ENCODE data around the gene RMND1.
"Not testable (repeated sequence)": the region's sequence is repeated elsewhere in the genome, so short reads cannot be mapped to it uniquely, and the experiment has no call there.

The RMND1 gene

DNA sequence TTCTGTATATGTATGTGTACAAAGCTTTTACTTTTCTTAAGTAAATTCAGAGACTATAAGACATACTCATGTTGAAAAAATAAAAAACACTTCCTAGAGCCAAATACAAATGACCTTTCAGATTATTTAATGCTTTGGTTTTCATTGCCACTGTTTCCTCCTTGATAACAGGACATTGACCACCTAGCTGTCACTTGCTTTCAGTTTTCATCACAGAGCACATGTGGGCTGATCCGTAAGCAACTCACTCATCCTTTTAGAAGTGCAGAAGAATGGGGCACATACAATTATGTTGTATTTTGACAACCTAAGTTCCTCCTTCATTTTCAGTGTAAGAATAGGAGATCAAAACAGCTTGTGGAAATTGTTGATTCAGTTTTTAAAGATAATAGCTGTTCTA is 66.7 kb downstream of the RMND1 start:
- TF ChIP-seq, protein P1, sequence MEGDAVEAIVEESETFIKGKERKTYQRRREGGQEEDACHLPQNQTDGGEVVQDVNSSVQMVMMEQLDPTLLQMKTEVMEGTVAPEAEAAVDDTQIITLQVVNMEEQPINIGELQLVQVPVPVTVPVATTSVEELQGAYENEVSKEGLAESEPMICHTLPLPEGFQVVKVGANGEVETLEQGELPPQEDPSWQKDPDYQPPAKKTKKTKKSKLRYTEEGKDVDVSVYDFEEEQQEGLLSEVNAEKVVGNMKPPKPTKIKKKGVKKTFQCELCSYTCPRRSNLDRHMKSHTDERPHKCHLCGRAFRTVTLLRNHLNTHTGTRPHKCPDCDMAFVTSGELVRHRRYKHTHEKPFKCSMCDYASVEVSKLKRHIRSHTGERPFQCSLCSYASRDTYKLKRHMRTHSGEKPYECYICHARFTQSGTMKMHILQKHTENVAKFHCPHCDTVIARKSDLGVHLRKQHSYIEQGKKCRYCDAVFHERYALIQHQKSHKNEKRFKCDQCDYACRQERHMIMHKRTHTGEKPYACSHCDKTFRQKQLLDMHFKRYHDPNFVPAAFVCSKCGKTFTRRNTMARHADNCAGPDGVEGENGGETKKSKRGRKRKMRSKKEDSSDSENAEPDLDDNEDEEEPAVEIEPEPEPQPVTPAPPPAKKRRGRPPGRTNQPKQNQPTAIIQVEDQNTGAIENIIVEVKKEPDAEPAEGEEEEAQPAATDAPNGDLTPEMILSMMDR (IDR thresholded peaks at IDR 0.05; ENCODE audit: borderline replicate concordance, control extremely low read depth, extremely low read depth, insufficient read depth, missing control alignments), result no peak
- in situ Hi-C loops (cut with MboI; ENCODE audit: low sequenced_read_pairs, unreplicated experiment), result no loop called here
- DNase-seq (ENCODE audit: low spot score), result peak; percentile 36

DNA sequence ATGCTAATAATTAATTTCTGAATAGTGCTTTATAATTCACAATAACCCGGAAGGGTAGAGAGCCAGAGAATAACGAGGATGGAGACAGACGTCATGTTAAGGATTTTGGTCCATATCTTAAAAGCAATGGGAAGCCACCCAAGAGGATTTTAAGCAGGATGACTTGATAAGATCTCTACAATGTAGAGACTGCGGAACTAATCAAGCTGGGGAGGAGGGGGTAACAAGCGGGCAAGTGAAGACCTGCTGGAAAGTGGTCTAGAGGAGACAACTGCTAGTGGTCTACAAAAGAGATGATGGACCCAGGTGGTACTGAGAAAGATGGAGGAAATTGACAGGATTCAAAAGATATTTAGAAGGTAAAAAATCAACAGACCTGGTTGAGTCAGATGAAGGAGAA is 67.8 kb downstream of the RMND1 start:
- TF ChIP-seq, protein P1 (IDR thresholded peaks at IDR 0.05; ENCODE audit: borderline replicate concordance, control extremely low read depth, extremely low read depth, insufficient read depth, missing control alignments), result no peak
- DNase-seq (ENCODE audit: low spot score), result no peak
- in situ Hi-C loops (cut with MboI; ENCODE audit: low sequenced_read_pairs, unreplicated experiment), result no loop called here

DNA sequence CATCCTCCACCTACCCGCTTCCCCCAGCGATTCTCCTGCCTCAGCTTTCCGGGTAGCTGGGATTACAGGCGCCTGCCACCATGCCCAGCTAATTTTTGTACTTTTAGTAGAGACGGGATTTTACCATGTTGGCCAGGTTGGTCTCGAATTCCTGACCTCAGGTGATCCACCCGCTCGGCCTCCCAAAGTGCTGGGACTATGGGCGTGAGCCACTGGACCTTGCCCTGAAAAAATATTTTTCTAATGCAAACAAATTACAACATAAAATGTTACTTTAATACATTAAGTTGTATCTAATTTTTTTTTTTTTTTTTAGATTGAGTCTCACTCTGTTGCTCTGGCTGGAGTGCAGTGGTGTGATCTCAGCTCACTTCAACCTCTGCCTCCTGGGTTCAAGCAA is 69.3 kb downstream of the RMND1 start:
- DNase-seq (ENCODE audit: low spot score); in situ Hi-C loops (cut with MboI; ENCODE audit: low sequenced_read_pairs, unreplicated experiment): not testable (repeated sequence)

DNA sequence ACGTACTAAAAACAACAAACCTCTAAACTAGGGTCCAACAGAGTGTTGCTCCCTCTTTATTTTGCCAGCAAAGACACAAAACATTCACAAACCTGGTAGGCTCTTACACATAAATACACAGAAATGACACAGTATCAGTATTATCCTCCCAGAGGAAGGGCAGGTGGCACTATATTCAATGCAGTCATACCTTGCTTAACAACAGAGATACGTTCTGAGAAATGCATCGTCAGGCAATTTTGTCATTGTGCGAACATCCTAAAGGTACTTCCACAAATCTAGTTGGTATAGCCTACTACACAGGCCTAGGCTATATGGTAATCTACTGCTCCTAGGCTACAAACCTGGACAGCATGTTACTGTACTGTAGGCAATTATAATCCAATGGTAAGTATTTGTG is 70.2 kb downstream of the RMND1 start:
- in situ Hi-C loops (cut with MboI; ENCODE audit: low sequenced_read_pairs, unreplicated experiment), result no loop called here
- TF ChIP-seq, protein P1 (IDR thresholded peaks at IDR 0.05; ENCODE audit: borderline replicate concordance, control extremely low read depth, extremely low read depth, insufficient read depth, missing control alignments), result no peak
- no peak for DNase-seq (ENCODE audit: low spot score)

DNA sequence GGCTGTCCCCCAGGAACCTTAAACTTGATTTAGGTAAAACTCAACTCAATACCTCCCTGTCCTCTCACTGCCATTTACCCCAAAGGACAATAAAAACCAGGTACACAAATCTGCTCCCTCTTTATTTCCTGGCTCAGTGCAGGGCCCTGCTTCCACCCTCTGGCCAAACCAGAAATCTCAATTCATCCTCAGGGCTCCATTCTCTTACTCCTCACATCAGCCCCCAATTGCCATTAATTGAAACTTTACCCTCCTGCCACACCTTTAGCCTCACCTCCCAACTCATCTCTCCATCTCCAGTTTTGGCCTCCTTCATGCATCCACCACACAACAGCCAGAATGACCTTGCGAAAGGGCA is 71.1 kb downstream of the RMND1 start:
- TF ChIP-seq, protein P1 (IDR thresholded peaks at IDR 0.05; ENCODE audit: borderline replicate concordance, control extremely low read depth, extremely low read depth, insufficient read depth, missing control alignments), result no peak
- DNase-seq (ENCODE audit: low spot score), result no peak
- in situ Hi-C loops (cut with MboI; ENCODE audit: low sequenced_read_pairs, unreplicated experiment), result no loop called here

DNA sequence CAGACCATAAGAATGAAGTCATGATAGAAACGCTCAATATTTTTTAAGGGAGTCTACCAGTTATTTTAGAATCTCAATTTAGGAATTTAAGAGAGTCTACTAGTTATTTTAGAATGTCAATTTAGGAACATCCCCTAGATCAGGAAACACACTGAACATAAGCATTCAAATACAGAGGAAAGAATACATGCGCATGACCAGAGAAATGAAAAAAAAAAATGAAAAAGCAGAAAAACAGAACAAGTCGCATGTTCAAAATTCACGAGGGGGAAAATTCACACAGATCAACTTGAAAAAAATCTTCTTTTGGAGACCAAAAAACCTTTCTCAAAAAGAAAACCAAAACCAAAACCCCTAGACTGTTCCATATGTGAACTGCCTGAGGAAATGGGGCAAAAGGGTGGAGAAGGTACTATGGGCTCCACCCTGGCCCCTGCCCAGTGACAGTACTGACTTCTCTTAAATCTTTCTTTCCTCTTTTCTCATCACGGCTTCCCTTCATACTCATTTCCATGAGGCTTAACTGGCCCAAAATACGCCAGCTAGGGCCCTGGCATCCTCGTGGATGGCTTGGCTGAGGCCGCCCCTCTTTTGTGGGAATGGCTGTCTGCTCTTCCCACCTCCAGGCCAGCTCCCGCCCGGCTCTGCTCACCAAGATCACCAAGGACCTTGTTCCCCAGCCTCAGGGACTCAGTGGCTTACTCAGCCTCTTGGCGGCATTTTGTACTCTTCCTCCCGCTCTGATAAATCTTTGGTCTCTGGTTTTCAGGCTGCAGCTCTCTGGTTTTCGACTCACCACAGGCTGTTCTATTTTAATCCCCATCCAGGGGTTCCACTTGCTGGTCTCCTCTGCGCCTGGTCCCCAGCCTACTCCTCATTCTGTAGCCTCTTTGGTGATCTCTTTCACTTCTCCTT is 71.7 kb downstream of the RMND1 start:
- in situ Hi-C loops (cut with MboI; ENCODE audit: low sequenced_read_pairs, unreplicated experiment), result no loop called here
- TF ChIP-seq, protein P1 (IDR thresholded peaks at IDR 0.05; ENCODE audit: borderline replicate concordance, control extremely low read depth, extremely low read depth, insufficient read depth, missing control alignments), result no peak
- peak; percentile 45 for DNase-seq (ENCODE audit: low spot score)

DNA sequence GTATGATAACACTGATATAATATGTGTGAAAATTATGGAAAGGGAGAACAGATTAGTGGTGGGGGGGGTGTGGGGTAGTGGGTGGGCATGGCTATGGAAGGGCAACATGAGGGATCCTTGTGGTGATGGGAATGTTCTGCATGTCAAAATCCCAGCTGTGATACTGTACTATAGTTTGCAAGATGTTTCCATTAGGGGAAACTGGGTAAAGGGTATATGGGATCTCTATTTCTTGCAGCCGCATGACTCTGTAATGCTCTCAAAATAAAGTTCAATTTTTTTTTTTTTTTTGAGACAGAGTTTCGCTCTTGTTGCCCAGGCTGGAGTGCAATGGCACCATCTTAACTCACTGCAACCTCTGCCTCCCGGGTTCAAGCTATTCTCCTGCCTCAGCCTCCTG is 74.8 kb downstream of the RMND1 start:
- TF ChIP-seq, protein P1 (IDR thresholded peaks at IDR 0.05; ENCODE audit: borderline replicate concordance, control extremely low read depth, extremely low read depth, insufficient read depth, missing control alignments), result no peak
- in situ Hi-C loops (cut with MboI; ENCODE audit: low sequenced_read_pairs, unreplicated experiment), result no loop called here
- no peak for DNase-seq (ENCODE audit: low spot score)

Data from GM13976 (cell line).